H1 (cell line): ENCODE results near the gene ISOC2. TPM values are rescaled to one million over a fixed set of nuclear protein-coding genes. Genes with fewer than 3 reads are reported as not detected.

Experiments
- CTCF ChIA-PET: fragments of 300-600 bp; sonication (Branson Sonifier 250); formaldehyde crosslinking; loops from one replicate; lab custom pipeline; 2021; ENCODE audit not compliant: partially characterized antibody; lab: Charles Lee
- POLR2A ChIA-PET: fragments of 300-600 bp; sonication (Branson Sonifier 250); formaldehyde crosslinking; loops from one replicate; lab custom pipeline; 2021; ENCODE audit warnings: inconsistent platforms; ENCODE audit not compliant: partially characterized antibody; lab: Charles Lee
- DNase-seq, 2 experiments: peaks; one replicate each; pipeline versions ENCODE4 v3.0.0 to v3.0.0-alpha.2; 2010 to 2022; ENCODE audit warnings: low spot score in 2 of 2, low read depth in 1 of 2, mixed read lengths in 1 of 2
- FAIRE-seq: peaks from 2 replicates; lab custom pipeline; 2011; peaks lifted over from hg19 to GRCh38; lab: Jason Lieb, UNC
- H2AFZ ChIP-seq: 2 replicates; pipeline ENCODE4 v1.8.1; 2012; ENCODE audit warnings: low read length, inconsistent platforms
- H2AK5ac ChIP-seq: 2 replicates; pipeline ENCODE4 v1.6.1; 2013; ENCODE audit warnings: low read depth, low read length
- H2BK120ac ChIP-seq: replicated peaks from 2 replicates; pipeline ENCODE3; 2013; ENCODE audit warnings: low read depth, low read length, inconsistent platforms
- H2BK12ac ChIP-seq: 2 replicates; pipeline ENCODE4 v1.6.1; 2013; ENCODE audit warnings: low read depth, low read length
- H2BK15ac ChIP-seq: 2 replicates; pipeline ENCODE4 v1.6.1; 2013; ENCODE audit warnings: low read length
- H2BK20ac ChIP-seq: 2 replicates; pipeline ENCODE4 v1.6.1; 2013; ENCODE audit warnings: low read length
- H2BK5ac ChIP-seq: 2 replicates; pipeline ENCODE4 v1.6.1; 2013; ENCODE audit warnings: low read depth, low read length
- H3K14ac ChIP-seq: 2 replicates; pipeline ENCODE4 v1.6.1; 2013; ENCODE audit warnings: inconsistent platforms; ENCODE audit not compliant: insufficient read length
- H3K18ac ChIP-seq: 2 replicates; pipeline ENCODE4 v1.6.1; 2013; ENCODE audit warnings: low read length; ENCODE audit errors: extremely low read depth
- H3K23ac ChIP-seq: 2 replicates; pipeline ENCODE4 v1.6.1; 2013; ENCODE audit warnings: inconsistent platforms; ENCODE audit not compliant: insufficient read length
- H3K23me2 ChIP-seq: 2 replicates; pipeline ENCODE4 v1.6.1; 2013; ENCODE audit warnings: low read depth, low read length
- H3K27ac ChIP-seq: 2 replicates; pipeline ENCODE4 v1.6.1; 2011; ENCODE audit warnings: low read depth, low read length, inconsistent platforms
- H3K27me3 ChIP-seq, 4 experiments: replicated peaks in 1 of 4; 1 replicate in 1 of 4; 2 replicates in 3 of 4; pipeline versions ENCODE4 v1.6.1 to v1.8.1; 2011 to 2013; ENCODE audit warnings: low read length in 3 of 4, mild to moderate bottlenecking in 3 of 4, inconsistent platforms in 2 of 4, mixed read lengths in 2 of 4, moderate library complexity in 1 of 4; ENCODE audit not compliant: control insufficient read depth in 3 of 4, insufficient read depth in 3 of 4; ENCODE audit errors: extremely low read depth in 1 of 4
- H3K36me3 ChIP-seq, 4 experiments: 2 replicates each; pipeline versions ENCODE4 v1.6.1 to v1.8.1; 2011 to 2013; ENCODE audit warnings: mild to moderate bottlenecking in 4 of 4, low read length in 3 of 4, moderate library complexity in 2 of 4, control low read depth in 1 of 4, inconsistent platforms in 1 of 4; ENCODE audit not compliant: insufficient read depth in 4 of 4, control insufficient read depth in 2 of 4
- H3K4ac ChIP-seq: replicated peaks from 2 replicates; pipeline ENCODE3; 2013; ENCODE audit warnings: low read length, low read depth, mixed read lengths, inconsistent platforms; ENCODE audit not compliant: insufficient read length
- H3K4me1 ChIP-seq, 4 experiments: replicated peaks in 1 of 4; 1 replicate in 1 of 4; 2 replicates in 3 of 4; pipeline versions ENCODE4 v1.6.1 to v1.8.1; 2011 to 2013; ENCODE audit warnings: low read length in 3 of 4, inconsistent platforms in 2 of 4, mixed read lengths in 1 of 4; ENCODE audit not compliant: insufficient read depth in 4 of 4, control insufficient read depth in 3 of 4
- H3K4me2 ChIP-seq, 2 experiments: 2 replicates each; pipeline versions ENCODE4 v1.6.1 to v1.8.1; 2011 to 2013; ENCODE audit warnings: low read depth in 2 of 2, low read length in 2 of 2, control low read depth in 1 of 2, inconsistent platforms in 1 of 2, mild to moderate bottlenecking in 1 of 2; ENCODE audit not compliant: insufficient read depth in 1 of 2
- H3K4me3 ChIP-seq, 4 experiments: fragments of 200-600, 300-600 bp in 1 of 4; sonication (generic), shearing (Covaris generic), sonication (Bioruptor Twin) in 1 of 4; 2 replicates each; pipeline versions ENCODE4 v1.5.1 to v1.8.1; 2011 to 2016; ENCODE audit warnings: low read length in 4 of 4, low read depth in 3 of 4, control low read depth in 2 of 4, inconsistent platforms in 2 of 4, mild to moderate bottlenecking in 2 of 4, mixed read lengths in 1 of 4, moderate library complexity in 1 of 4; ENCODE audit not compliant: insufficient read depth in 2 of 4; ENCODE audit errors: extremely low read depth in 1 of 4
- H3K56ac ChIP-seq: replicated peaks from 2 replicates; pipeline ENCODE3; 2013; ENCODE audit warnings: low read depth, mild to moderate bottlenecking, mixed read lengths, low read length, inconsistent platforms; ENCODE audit not compliant: insufficient read length
- H3K79me1 ChIP-seq: 2 replicates; pipeline ENCODE4 v1.6.1; 2013; ENCODE audit warnings: low read depth, low read length, control low read depth
- H3K79me2 ChIP-seq, 2 experiments: 2 replicates each; pipeline versions ENCODE4 v1.6.1 to v1.8.1; 2012 to 2013; ENCODE audit warnings: low read length in 2 of 2, mild to moderate bottlenecking in 2 of 2, inconsistent platforms in 1 of 2; ENCODE audit not compliant: insufficient read depth in 2 of 2, control insufficient read depth in 1 of 2
- H3K9ac ChIP-seq, 4 experiments: replicated peaks in 1 of 4; 1 replicate in 1 of 4; 2 replicates in 3 of 4; pipeline versions ENCODE4 v1.6.1 to v1.8.1; 2011 to 2013; ENCODE audit warnings: low read depth in 3 of 4, low read length in 3 of 4, control low read depth in 2 of 4, mild to moderate bottlenecking in 2 of 4, moderate library complexity in 2 of 4, inconsistent platforms in 1 of 4; ENCODE audit errors: extremely low read depth in 1 of 4
- H3K9me3 ChIP-seq, 2 experiments: 2 replicates each; pipeline versions ENCODE4 v1.6.1 to v1.8.1; 2012 to 2013; ENCODE audit warnings: mild to moderate bottlenecking in 2 of 2, moderate library complexity in 2 of 2, control low read depth in 1 of 2, inconsistent platforms in 1 of 2, low read depth in 1 of 2, low read length in 1 of 2, mixed read lengths in 1 of 2; ENCODE audit not compliant: insufficient read depth in 2 of 2
- H4K20me1 ChIP-seq, 2 experiments: replicated peaks in 1 of 2; 2 replicates each; pipeline versions ENCODE3 to v1.8.1; 2011 to 2013; ENCODE audit warnings: inconsistent platforms in 2 of 2, low read length in 2 of 2, mild to moderate bottlenecking in 1 of 2; ENCODE audit not compliant: insufficient read depth in 2 of 2, control insufficient read depth in 1 of 2
- H4K5ac ChIP-seq: 2 replicates; pipeline ENCODE4 v1.6.1; 2013; ENCODE audit warnings: low read length, low read depth, mixed read lengths, inconsistent platforms; ENCODE audit not compliant: insufficient read length
- H4K8ac ChIP-seq: 2 replicates; pipeline ENCODE4 v1.8.0; 2013; ENCODE audit warnings: mild to moderate bottlenecking, moderate library complexity, low read length, inconsistent platforms; ENCODE audit not compliant: insufficient read depth; ENCODE audit errors: extremely low read depth
- H4K91ac ChIP-seq: replicated peaks from 2 replicates; pipeline ENCODE3; 2013; ENCODE audit warnings: low read length, mixed read lengths, inconsistent platforms; ENCODE audit not compliant: insufficient read length
- KDM1A ChIP-seq: fragments of 200-600, 300-600 bp; sonication (generic); IDR thresholded peaks from 2 replicates; pipeline ENCODE4 v1.7.1; 2016; ENCODE audit warnings: mild to moderate bottlenecking, low read length, borderline replicate concordance
- SIN3A ChIP-seq, 2 experiments: IDR thresholded peaks in 1 of 2; conservative IDR thresholded peaks in 1 of 2; 2 replicates each; pipeline ENCODE4 v1.6.1; 2011 to 2012; ENCODE audit warnings: low read length in 2 of 2, improper control_type of control experiment in 1 of 2, low read depth in 1 of 2, mild to moderate bottlenecking in 1 of 2
- SP1 ChIP-seq: IDR thresholded peaks from 2 replicates; pipeline ENCODE4 v1.6.1; 2011; ENCODE audit warnings: low read depth, low read length
- WGBS, 2 experiments: shearing (Covaris generic) in 1 of 2; methylation state at CpG; one replicate each; pipeline versions ENCODE4 v1.1.6 to v1.1.7; 2013 to 2015; ENCODE audit warnings: low lambda C conversion rate in 2 of 2, mixed read lengths in 2 of 2, inconsistent platforms in 1 of 2, low coverage in 1 of 2, missing lambda C conversion rate in 1 of 2; ENCODE audit not compliant: insufficient replicate concordance in 2 of 2, insufficient coverage in 1 of 2, insufficient read length in 1 of 2; ENCODE audit errors: extremely low coverage in 1 of 2, missing lambda C conversion rate in 1 of 2; 5-methylcytosine and 5-hydroxymethylcytosine counted together
- polyA plus RNA-seq, 7 experiments: library from polyadenylated mRNA; depleted of rRNA in 3 of 7; stranded (reverse) in 5 of 7; unstranded in 2 of 7; fragments of >200 nt in 5 of 7; fragments of 200-250 nt in 2 of 7; gene quantifications; 1 replicate in 5 of 7; 2 replicates in 1 of 7; 4 replicates in 1 of 7; pipeline versions ENCODE4 v1.2.1 to v1.2.3, GENCODE V29; 2011 to 2013; ENCODE audit warnings: missing spikeins in 2 of 7, mixed read lengths in 2 of 7
- total RNA-seq: library from RNA; stranded (reverse); fragmentation: NEBNext Ultra II Directional; extraction: Animal tissue kit (Norgen Biotek cat#: 25700); gene quantifications from 2 replicates; pipeline ENCODE4 v1.2.1, GENCODE V29; 2021

Gene ISOC2
- total and polyA plus RNA-seq, 2 of the 8 experiments (the other 6 are each of a cell fraction or from before 2014, with no cell fraction given), result 96.9 to 152 TPM

DNA sequence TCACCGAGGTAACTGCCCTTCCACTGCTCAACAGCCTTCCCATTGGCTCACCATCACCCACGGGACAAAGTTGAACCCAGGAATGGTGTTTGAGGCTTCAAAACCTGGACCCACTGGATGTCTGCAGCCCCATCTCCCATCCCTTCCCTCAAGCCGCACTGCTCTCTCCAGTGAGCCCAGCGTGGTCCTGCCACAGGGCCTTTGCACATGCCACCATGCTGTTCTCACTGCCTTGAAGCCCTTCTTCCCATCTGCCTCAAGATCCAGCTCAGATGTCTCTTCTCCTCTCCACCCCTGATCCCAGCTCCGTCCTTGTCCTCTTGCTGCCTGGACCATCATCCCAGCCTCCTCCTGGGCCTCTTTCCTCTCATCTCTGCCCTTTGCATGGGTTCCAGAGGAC, 22.4 kb downstream of the ISOC2 start:
- H3K23me2 ChIP-seq, result peaks cover 26% of the 10 kb centered on the region; the same call in 1 of the 2 replicates
- no peak overlapping the region for H4K8ac ChIP-seq
- H3K9ac ChIP-seq, result no peak overlapping the region
- no peak overlapping the region for H2BK20ac ChIP-seq
- H3K4me1 ChIP-seq, result peaks cover 6 to 21% (median 9%) of the 10 kb centered on the region in 4 experiments
- H4K91ac ChIP-seq, result no peak overlapping the region
- peaks cover 27 to 59% (median 51%) of the 10 kb centered on the region in 4 experiments for H3K27me3 ChIP-seq
- H3K4me3 ChIP-seq, result no peak overlapping the region
- no peak overlapping the region for H2BK5ac ChIP-seq
- peaks cover 6% of the 10 kb centered on the region for H3K79me1 ChIP-seq
- H3K4ac ChIP-seq, result no peak overlapping the region
- 0 out of 2 replicates have a peak overlapping the region, but pooled peaks have one; percentile 60 for H2AK5ac ChIP-seq
- ChIA-PET POLR2A (interaction anchor here (0.7 to 4.0 kb wide), 3 partner anchors 10 to 217 kb away, joined by 3 to 48 read pairs (median 4); partner anchors contain the start of gene UBE2S), CTCF (interaction anchor here (0.8 to 1.3 kb wide), 3 partner anchors 21 to 150 kb away, joined by 3 to 5 read pairs (median 3); no protein-coding TSS in a partner anchor)
- no peaks in the 10 kb centered on the region for H3K9me3 ChIP-seq
- no peak overlapping the region for H3K27ac ChIP-seq
- TF ChIP-seq SIN3A (conservative IDR thresholded peaks at IDR 0.05 in 1 of 2, IDR thresholded peaks at IDR 0.05 in 1 of 2; ENCODE audit: low read depth in 1 of 2, low read length in 2 of 2) (no peak), KDM1A (0 out of 2 replicates have a peak, but pooled peaks have one; percentile 62), SP1 (no peak)
- no peak overlapping the region for H3K14ac ChIP-seq
- H2BK120ac ChIP-seq, result no peak overlapping the region
- no peaks in the 10 kb centered on the region for H3K36me3 ChIP-seq
- no peaks in the 10 kb centered on the region for H3K79me2 ChIP-seq
- H3K18ac ChIP-seq, result no peak overlapping the region
- no peak overlapping the region for H3K4me2 ChIP-seq
- no peak overlapping the region for H3K23ac ChIP-seq
- 77% methylated on average over 5 of the region's 5 CpGs; no CpG with 5 or more reads in 1 of the 2 experiments for WGBS, 2 experiments
- peaks cover 6 to 25% of the 10 kb centered on the region in 2 experiments for H4K20me1 ChIP-seq
- peak overlapping the region; percentile 27; the same call in 1 of the 2 replicates for H2BK12ac ChIP-seq
- DNase-seq (no peak), FAIRE-seq (no peak)
- H2AFZ ChIP-seq, result no peak overlapping the region
- no peak overlapping the region for H3K56ac ChIP-seq
- H4K5ac ChIP-seq, result no peak overlapping the region
- no peak overlapping the region for H2BK15ac ChIP-seq
